BE2C (cell line): ENCODE measurements around the gene ARF1.
A peak's percentile ranks its signal among the peaks of the same experiment; 100 is the strongest.

Source experiments
- DNase-seq: peaks from one replicate; pipeline ENCODE4 v3.0.0-alpha.2; 2020
- H3K27me3 ChIP-seq: fragments of 250-450 bp; sonication (Bioruptor Pico); 2 replicates; pipeline ENCODE4 v1.5.1; 2020; ENCODE audit warnings: mild to moderate bottlenecking
- H3K36me3 ChIP-seq: fragments of 250-450 bp; sonication (Bioruptor Pico); 2 replicates; pipeline ENCODE4 v1.5.1; 2020; ENCODE audit warnings: mild to moderate bottlenecking
- H3K4me1 ChIP-seq: fragments of 250-450 bp; sonication (Bioruptor Pico); 2 replicates; pipeline ENCODE4 v1.5.1; 2020
- H3K4me3 ChIP-seq: 2 replicates; pipeline ENCODE4 v1.5.1; 2011; ENCODE audit warnings: low read depth, low read length
- H3K9me3 ChIP-seq: fragments of 250-450 bp; sonication (Bioruptor Pico); 2 replicates; pipeline ENCODE4 v1.5.1; 2020
- CTCF ChIP-seq: IDR thresholded peaks from 2 replicates; pipeline ENCODE4 v1.5.1; 2012; ENCODE audit warnings: mild to moderate bottlenecking, low read depth, low read length

ARF1 gene

GRCh38 chr1:228058949-228059633 is 23.4 kb upstream of the ARF1 start:
- Histone ChIP-seq H3K4me3 (no peak overlapping the region), H3K27me3 (peaks cover 42% of the 10 kb centered on the region), H3K36me3 (no peaks in the 10 kb centered on the region), H3K4me1 (no peaks in the 10 kb centered on the region), H3K9me3 (no peaks in the 10 kb centered on the region; the same call in 1 of the 2 replicates)
- DNase-seq, result no peak
- TF ChIP-seq CTCF, result no peak

- no peaks in the 10 kb centered on the region; the same call in 1 of the 2 replicates for H3K9me3 ChIP-seq
- no peak for TF ChIP-seq CTCF
- peaks cover 42% of the 10 kb centered on the region for H3K27me3 ChIP-seq
- no peaks in the 10 kb centered on the region for H3K36me3 ChIP-seq
- H3K4me3 ChIP-seq, result no peak overlapping the region; the same call in 1 of the 2 replicates
- DNase-seq, result peak; percentile 81
- no peaks in the 10 kb centered on the region for H3K4me1 ChIP-seq
These were observed 22.7 kb upstream of the ARF1 start for GRCh38 chr1:228059634-228060457.

- H3K4me3 ChIP-seq, result no peak overlapping the region
- H3K9me3 ChIP-seq, result no peaks in the 10 kb centered on the region; the same call in 1 of the 2 replicates
- no peak for TF ChIP-seq CTCF
- no peaks in the 10 kb centered on the region for H3K36me3 ChIP-seq
- no peaks in the 10 kb centered on the region for H3K4me1 ChIP-seq
- peaks cover 39% of the 10 kb centered on the region for H3K27me3 ChIP-seq
- no peak for DNase-seq
These were observed 21.9 kb upstream of the ARF1 start for GRCh38 chr1:228060458-228061190.

- no peak overlapping the region for H3K4me3 ChIP-seq
- no peak for DNase-seq
- H3K9me3 ChIP-seq, result no peaks in the 10 kb centered on the region; the same call in 1 of the 2 replicates
- peaks cover 32% of the 10 kb centered on the region for H3K27me3 ChIP-seq
- no peaks in the 10 kb centered on the region for H3K36me3 ChIP-seq
- no peaks in the 10 kb centered on the region for H3K4me1 ChIP-seq
- TF ChIP-seq CTCF, result no peak
These were observed 21.0 kb upstream of the ARF1 start for GRCh38 chr1:228061411-228062084.

GRCh38 chr1:228062085-228062791 is 20.3 kb upstream of the ARF1 start:
- Histone ChIP-seq H3K4me3 (no peak overlapping the region), H3K27me3 (peaks cover 32% of the 10 kb centered on the region), H3K36me3 (no peaks in the 10 kb centered on the region), H3K9me3 (no peaks in the 10 kb centered on the region; the same call in 1 of the 2 replicates), H3K4me1 (no peaks in the 10 kb centered on the region)
- TF ChIP-seq CTCF, result no peak
- DNase-seq, result no peak
